HG02763 (cell line): Measurements from ENCODE around the gene LECT2.

Experiments used
- ATAC-seq: cut with Tn5 transposase; IDR thresholded peaks from one replicate; pipeline ENCODE4 v1.9.1; 2021; ENCODE audit warnings: mild to moderate bottlenecking, moderate library complexity; ENCODE audit not compliant: unreplicated experiment

The LECT2 gene

DNA sequence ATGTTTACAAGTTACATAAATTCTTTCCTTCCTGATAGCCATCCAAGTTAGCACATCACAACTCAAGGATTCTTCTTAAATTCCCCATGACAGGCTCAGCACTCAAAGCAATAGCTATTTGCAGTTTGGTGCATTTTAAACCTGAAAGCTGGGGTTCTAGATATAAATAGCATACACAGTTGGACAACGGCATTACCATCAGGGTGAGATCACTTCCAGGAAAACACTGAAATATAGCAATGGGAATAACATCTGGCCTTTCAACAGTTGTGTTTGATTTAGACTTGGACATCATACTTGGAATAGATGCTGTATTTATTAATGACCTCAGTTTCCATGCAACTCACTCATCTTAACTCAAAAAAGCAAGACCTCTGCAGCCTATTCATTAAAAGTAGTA, 24.7 kb upstream of the LECT2 start:
- ATAC-seq, result no peak

DNA sequence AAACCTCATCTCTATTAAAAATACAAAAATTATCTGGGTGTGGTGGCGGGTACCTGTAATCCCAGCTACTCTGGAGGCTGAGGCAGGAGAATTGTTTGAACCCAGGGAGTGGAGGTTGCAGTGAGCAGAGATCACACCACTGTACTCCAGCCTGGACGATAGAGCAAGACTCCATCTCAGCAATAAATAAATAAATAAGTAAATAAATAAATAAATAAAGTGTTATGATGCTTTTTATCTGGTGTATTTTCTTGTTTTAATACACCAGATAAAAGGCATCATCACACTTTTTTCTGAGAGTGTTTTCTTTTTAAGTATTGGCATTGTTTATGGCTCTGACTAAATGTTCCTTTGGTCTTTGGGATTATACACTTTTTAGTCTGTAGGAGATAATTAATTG, 24.2 kb upstream of the LECT2 start:
- no peak for ATAC-seq

DNA sequence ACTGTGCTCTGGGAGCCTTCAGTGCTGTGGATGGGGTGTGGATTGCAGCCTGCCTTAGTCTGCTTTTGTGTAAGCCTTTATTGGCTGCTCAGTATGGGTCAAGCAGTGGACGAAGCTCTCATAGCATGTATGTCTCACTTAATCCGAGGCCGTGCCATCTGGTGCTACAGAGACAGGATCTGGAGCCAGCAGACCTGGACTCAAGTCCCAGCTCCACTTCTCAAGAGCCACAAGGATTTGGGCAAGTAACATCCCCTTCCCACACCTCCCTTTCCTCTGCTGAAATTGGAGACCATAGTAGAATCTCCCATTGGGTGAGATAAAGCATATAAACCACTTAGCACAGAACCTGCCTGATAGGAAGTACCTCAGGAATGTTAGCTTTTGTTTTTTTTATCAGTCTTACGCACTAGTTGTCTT, 23.4 kb upstream of the LECT2 start:
- no peak for ATAC-seq

DNA sequence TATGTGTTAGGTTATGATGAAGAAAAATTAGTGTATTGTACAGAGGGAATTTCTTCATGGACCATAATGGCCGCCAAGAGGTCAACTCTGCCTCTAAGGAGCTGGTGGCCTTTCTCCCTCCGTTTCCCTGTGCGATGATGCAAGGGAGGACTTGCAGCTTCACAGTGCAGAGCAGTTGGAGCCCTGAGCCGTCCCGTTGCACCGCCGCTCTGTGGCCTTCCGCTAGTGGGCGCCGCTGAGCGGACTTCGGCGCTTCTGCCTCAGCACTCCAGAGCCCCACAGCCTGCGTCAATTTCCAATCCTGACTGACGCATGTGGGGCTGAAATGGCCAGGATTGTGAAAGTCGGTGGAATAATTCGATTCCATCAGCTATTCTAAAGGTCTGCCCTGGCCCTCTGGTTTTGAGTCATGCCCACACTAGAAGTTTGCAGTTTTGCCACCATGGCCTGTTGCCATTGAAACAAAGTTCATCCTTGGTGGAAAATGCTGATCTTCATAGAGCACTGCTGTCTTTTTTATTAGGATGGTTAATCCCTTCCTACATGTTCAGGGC, 22.7 kb upstream of the LECT2 start:
- no peak for ATAC-seq

DNA sequence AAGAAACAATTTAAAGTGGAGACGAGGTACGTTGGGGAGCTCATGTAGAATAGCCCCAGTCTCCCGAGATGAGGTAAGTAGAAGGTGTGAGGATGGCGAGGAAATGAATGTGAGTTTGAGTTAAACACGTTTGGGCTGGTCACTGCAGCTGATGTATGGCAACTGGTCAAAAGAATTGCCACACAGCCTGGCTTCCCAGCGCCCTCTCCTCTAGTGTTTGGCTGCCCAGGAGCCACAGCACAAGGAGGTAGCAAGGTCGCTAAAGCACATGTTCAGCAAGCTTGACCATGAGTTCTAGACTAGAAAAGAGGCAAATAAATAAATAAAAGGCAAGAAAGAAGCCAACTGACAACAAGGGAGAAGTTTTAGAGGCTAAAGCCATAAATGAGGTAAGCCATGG, 21.4 kb upstream of the LECT2 start:
- no peak for ATAC-seq

DNA sequence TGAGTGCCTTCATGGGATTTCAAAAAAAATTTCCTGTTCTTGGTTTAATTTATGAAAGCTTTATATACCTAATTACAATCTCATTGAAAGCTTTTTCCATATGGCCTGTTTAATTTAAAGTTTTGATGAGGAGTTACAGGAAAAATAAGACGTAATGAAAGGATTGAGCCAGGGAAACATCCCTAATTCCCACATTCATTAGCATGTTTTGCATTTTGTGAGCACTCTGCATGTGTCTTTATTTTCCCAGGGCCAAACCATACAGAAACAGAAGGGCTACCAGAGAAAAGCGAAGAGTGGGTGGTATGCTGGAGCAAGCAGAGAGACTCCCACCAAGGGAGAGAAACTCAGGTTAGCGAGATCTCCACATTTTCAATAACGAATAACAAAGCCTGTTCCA, 20.3 kb upstream of the LECT2 start:
- no peak for ATAC-seq

DNA sequence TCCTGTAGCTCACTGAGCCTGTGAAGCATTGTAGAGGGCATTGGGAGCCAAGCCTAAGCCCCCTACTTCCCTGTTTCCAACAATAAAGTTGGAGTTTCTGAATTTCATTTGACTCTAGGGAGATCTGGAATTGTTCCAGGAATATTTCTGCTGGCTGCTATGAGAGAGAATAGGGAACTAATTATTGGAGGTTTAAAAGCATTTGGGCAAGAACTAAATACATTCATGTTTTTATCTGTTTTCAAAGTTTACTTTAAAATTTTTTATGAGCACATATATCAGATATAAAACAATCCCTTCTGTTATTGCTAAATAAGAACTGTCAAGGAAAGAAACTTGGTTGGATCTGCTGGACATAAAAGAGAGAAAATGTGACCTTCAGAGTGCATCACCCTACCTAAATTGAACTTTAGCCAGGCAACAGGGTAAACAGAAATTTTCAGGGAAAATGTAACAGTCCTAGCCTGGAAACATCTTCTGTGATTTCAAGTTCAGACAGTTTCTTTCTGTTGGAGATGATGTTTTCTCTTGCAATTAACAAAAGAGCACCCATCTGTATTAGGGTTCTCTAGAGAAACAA, 19.3 kb upstream of the LECT2 start:
- no peak for ATAC-seq

DNA sequence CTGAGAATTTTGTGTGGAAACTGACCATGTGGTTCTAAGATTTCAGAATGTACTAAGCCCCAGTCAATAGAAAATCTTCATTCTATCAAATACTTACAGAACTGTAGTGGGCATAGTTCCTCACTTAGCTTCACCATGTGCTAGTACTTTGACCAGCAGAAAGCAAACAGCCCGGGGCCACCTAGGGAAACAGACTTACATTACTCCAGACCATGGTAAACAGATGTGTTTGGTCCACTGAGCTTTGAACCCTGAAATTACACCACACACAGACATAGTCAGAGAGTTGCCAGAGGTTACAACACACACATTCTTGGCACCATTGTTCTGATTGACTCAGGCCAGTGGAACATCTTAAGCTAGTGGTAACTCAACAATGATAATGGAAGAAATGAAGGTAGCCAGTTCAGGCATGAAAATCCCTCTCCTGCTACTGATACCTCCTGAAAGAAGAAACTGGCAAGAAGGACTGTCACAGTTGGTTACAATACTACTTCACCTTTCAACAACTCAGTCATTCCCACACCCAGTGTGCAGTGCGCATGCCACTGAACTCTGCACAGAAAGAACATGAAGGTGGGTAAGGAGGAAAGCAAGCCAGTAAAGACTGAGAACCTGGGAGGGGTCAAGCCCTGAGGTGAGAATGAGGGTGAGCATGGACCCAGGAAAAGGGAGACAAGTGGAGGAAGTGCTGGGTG, 18.7 kb upstream of the LECT2 start:
- ATAC-seq, result no peak

DNA sequence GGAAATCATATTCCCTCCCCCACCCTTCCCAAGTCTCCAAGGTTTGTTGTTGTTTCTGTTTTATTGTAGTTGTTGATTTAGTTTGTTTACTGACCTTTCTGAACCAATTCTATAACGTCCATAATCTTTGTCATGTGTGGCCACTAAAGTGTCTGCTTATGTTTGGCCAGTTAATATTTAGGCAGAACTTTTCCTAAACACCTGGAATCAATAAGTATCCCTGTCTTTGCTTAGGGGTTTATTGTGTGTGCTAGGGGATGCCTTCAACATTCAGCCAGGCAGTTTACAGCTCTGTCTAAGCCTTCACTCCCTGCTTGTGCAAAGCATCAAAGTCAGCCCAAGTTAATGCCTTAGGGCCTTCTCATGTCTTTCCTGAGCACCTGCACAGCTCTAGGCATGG, 16.9 kb upstream of the LECT2 start:
- ATAC-seq, result no peak

DNA sequence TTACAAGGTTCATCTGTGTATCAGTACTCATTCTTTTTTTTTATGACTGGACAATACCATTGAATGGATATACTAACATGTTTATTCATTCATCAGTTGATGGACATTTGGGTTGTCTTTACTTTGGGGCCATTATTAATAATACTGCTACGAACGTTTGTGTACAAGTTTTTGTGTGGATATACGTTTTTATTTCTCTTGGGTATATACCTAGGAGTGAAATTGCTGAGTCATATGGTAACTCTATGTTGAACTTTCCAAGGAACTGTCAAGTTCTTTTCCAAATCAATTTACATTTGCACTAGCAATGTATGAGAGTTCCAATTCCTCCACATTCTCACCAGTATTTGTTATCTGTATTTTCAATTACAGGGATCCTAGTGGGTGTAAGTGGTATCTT, 12.0 kb upstream of the LECT2 start:
- no peak for ATAC-seq

DNA sequence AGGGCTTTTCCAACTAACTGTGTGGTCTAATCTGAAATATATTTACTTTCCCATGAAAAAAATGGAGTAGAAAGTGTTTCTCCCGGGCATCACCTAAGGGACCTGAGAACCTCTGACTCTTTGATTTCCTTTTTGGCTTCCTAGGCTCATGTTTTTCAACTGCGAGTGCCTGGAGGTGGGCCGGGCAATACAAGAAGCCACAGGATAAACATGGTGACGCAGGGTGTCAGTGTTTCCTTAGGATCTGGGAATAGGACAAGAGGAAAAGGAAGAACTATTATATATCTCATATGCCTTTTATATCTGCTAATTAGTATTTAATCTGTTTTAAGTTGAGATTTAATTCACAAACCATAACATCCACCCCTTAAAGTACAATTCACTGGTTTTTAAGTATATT, 11.4 kb upstream of the LECT2 start:
- no peak for ATAC-seq

DNA sequence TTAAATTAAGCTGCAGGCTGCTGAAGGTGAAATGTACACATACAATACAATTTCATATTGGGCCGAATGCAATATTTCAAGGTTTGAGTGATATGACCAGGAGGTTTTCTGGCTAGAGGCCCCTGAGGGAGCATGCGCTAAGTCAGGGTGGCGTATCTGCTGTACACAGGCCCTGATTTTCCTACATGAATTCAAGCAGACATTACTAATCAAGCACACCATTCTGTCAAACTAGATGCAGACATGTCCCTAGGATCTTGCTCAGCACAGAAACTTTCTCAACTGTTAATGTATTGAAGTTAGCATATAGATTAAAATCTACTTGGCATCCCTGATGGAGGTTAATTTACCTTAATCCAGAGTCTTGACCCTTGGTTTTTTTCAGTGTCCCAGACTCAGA, 10.7 kb upstream of the LECT2 start:
- no peak for ATAC-seq

DNA sequence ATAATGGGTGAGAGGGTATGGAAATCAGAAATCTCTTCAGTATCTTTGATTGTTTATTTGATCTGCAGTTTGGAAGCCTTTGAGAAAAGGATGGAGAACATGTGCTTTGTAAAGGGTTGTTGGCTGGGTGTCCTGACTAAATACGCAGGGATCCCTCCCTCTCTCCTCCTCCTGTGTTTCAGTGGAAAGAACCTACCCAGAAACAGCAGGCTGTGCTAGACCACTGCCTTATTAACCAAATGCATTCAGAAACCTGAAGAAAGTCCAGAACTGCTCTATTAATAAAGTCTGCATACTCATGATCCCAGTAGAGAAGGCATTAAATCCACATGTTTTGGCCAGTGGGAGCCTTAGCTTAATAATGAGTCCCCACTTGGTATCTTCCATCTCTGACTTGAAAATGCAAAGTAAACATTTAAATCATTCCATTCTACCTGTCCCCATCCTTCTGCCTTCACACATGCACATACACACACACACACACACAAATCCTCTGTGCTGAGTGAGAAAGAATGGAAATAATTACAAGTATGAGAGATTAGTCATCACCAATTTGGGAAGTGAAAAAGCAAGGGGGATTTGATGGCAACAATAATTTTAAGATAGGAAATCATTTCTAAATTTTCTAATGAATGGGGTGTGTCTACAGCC, 10.0 kb upstream of the LECT2 start:
- ATAC-seq, result no peak

DNA sequence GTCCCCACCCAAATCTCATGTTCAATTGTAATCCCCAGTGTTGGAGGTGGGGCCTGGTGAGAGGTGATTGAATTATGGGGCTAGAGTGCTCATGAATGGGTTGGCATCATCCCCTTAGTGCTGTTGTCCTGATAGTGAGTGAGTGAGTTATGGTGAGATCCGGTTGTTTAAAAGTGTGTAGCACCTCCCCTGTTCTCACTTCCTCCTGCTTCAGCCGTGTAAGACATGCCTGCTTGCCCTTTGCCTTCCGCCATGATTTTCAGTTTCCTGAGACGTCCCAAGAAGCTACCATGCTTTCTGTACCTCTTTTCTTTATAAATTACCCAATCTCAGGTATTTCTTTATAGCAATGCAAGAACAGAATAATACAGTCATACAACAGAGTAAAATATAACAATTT, 742 bp upstream of the LECT2 start:
- ATAC-seq, result no peak

DNA sequence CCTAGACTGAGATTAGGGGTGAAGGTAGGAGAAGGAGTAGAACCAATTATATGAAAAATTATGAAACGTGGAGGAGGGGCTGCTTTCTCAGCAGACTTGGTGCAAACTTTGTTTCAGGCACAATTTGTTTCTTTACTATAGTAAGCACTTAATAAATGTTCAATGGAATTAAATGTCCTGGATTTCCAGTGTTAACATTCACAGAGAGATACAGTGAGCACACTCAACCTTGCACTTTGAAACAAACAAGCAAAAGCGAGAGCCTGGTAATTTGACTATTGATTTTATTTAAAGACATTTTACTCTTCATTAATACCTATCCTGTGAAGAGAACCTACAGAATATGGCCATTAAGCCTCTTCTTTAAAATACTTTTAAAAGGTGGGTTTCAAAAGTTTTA, 933 bp downstream of the LECT2 start:
- no peak for ATAC-seq

DNA sequence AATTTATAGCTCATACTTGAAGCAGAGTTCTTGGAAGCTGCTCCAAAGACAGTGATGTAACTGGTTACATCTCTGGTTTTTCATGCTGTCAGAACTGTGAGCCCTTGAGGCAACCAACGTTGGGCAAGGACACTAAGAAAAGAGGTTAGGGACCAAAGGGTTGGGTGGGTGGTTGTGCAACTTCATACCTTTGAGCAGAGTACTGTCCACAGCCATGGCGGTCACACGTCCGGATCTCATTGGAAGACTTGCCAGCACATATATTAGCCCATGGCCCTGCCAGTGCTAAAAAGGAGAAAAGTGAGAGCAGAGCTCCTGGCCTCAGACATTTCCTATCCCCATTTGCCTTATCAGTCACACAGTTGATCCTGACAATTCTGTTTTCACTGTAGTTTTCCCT, 2.1 kb downstream of the LECT2 start:
- no peak for ATAC-seq

DNA sequence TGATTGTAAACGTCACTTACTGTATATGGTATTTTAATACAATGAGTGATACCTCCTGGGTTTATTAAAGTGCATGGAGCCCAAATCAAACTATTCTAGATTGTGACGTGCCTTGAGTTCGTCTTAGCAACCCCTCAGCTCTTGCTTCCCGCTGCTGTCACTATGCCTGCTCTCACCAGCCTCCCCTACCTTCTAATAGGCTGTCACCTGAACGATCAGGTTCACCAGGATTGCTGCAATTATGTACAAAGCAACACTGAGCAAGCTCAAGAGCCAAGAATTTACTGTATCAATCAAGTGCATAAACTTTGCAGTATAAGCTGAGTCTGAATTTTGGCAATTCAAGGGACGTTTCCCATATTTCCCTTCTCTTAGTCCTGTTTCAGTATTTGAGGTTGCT, 3.0 kb downstream of the LECT2 start:
- no peak for ATAC-seq

DNA sequence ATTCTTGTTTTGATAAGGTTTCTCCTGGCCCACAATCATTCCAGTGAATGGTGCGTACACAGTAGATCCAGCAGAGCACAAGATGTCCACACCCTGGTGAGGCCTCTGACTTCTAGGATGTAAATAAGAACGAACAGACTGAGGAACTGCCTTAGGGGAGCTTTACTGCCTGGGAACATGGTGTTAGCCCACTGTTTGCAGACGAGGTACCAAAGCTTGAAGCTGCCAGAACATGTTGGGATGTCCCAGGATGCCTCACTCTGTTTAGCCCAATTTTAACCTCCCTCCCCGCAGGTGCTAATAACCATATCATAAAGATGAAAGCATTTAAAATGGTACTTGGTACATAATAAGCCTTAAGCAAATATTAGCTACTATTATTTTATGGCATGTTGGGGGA, 3.5 kb downstream of the LECT2 start:
- ATAC-seq, result no peak

DNA sequence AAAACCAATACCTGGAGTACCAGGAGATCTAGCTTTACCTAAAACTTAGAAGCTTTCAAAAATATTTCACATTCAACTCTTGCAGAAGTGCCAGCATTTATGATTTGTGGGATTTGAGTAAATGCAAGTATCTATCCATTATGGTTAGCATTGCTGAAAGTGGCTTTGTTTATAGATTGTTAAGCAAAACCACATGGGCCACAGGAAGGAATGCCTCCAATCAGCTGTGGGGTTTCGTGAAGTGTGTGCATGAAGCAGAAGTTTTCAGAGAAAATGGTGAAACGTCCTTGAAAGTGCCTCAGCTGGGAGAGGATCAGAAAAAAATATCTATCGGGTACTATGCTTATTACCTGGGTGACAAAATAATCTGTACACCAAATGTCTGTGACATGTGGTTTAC, 4.2 kb downstream of the LECT2 start:
- no peak for ATAC-seq

DNA sequence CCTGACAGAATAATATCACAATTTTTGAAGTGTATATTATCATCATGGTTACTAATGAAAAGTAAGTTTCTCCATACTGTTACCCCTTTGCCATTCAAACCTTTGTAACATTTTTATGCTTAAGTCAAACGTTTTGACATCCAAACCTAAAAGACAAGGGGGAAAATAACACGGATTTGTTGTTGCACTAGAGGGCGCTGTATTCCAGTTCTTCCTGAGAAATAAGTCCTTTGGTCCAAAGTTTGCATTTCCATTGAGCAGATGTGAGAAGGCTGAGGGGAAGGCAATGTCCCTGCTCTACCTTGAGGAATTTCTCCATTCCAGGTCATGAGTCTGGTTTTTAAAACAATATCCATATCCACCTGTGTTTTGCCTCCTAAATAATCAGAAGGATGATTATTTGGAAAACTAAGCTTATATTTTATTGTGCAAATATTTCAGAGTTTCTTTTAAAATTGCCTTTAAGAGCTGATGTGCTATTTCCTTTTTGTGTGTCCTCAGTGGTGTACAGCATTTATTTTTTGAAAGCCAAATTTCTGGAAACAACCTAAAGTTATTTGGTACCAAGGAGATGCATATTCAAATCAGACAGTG, 9.7 kb downstream of the LECT2 start:
- ATAC-seq, result no peak

DNA sequence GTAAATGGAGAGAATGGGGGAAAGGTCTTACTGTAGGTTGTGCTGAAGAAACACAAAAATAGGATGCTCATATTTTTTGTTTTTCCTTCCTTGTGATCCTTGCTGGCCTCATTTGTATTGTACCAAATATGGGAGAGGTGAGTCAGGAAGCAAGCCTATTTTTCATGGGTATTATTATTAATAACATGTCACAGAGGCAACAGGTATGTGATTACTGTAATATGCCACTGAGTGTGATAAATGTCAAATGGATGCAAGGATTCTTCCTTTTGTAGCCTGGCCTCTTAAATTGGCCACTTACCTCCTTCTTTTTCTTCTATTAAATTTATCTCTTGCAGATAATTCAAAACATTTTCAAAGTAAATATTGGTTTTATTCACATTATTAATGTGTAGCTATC, 10.2 kb downstream of the LECT2 start:
- no peak for ATAC-seq

DNA sequence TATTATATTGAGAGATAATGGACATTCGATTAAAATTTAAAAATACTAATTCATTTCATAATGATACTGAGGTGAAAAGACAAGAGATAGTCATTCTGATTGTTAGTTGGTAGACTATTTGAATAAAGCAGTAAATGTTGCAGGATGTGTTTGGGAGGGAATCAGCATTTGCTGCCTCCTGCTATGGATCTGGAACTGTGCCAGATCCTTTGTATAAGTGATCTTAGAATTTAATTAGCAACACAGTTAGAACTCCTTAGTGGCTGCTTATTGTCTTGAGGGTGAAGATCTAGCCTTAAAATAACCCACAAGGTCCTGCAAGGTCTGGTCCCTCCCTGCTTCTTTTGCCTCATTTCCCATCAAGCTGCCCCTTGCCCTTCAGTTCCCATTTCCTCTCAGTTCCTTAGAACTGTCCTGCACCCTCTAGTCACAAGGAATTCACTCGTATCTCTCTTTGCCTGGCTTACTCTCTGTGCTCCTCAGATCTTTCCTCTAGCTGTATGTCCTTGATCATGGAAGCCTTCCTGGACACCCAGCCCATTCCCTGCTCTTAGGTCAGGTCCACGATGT, 12.5 kb downstream of the LECT2 start:
- no peak for ATAC-seq
